H1 (cell line): Measurements from ENCODE around the gene COPZ1.

Experiments
- CTCF ChIP-seq, 3 experiments: IDR thresholded peaks; 1 replicate in 2 of 3; 2 replicates in 1 of 3; pipeline versions ENCODE4 v1.5.1 to v1.6.1; 2011; ENCODE audit warnings: low read length in 3 of 3, mild to moderate bottlenecking in 3 of 3, inconsistent platforms in 2 of 3, low read depth in 1 of 3, moderate library complexity in 1 of 3; ENCODE audit not compliant: insufficient read depth in 1 of 3; ENCODE audit errors: control extremely low read depth in 1 of 3
- MAX ChIP-seq: IDR thresholded peaks from 2 replicates; pipeline ENCODE4 v1.6.1; 2012; ENCODE audit warnings: inconsistent platforms
- POLR2A ChIP-seq, 2 experiments: IDR thresholded peaks; 1 replicate in 1 of 2; 2 replicates in 1 of 2; pipeline ENCODE4 v1.6.1; 2011; ENCODE audit warnings: low read depth in 2 of 2, low read length in 2 of 2, mild to moderate bottlenecking in 2 of 2; ENCODE audit errors: control extremely low read depth in 1 of 2
- RFX5 ChIP-seq: IDR thresholded peaks from 2 replicates; pipeline ENCODE4 v1.6.1; 2011; ENCODE audit warnings: low read depth, low read length, improper control_type of control experiment, borderline replicate concordance
- SIN3A ChIP-seq, 2 experiments: IDR thresholded peaks in 1 of 2; conservative IDR thresholded peaks in 1 of 2; 2 replicates each; pipeline ENCODE4 v1.6.1; 2011 to 2012; ENCODE audit warnings: low read length in 2 of 2, improper control_type of control experiment in 1 of 2, low read depth in 1 of 2, mild to moderate bottlenecking in 1 of 2
- SIX5 ChIP-seq: IDR thresholded peaks from 2 replicates; pipeline ENCODE4 v1.6.1; 2011; ENCODE audit warnings: mild to moderate bottlenecking, low read depth, low read length

DNA sequence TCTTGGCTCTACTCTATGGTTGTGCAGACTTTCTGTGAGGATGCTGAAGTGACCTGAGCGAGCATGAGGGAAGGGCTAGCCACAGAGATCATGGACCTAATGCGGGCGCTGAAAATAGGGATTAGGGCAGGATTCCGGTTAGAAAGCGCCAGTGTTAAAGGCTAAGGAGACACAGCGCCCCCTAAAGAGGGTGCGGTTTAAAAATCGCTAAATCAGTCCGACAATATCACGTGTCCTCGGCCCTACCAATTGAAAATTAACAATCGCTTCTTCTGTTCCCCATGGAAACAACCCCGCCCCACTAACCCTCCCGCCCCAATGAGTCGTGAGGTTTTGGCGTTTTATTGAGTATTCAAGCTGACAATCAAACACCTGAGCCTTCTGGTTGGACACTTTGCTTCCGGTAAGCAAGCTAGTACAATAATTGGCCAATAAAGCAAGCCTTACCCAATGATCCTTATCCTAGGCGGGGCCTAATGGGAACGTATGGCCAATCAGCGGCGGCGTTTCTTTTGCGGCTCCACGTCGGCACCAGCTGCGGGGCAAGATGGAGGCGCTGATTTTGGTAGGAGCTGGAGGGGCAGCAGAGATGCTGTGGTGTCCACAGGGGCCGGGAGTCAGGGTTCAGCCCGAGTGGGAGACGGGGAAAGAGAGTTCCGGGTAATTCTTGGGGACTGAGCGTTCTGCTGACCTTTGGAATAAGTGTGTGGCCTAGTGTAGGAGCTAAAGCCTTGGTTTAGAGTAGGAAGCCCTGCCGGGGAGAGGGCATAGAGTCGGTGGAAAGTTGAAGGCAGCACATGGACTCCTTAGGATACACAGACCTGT is at the start of gene COPZ1:
- TF ChIP-seq SIN3A (conservative IDR thresholded peaks at IDR 0.05 in 1 of 2, IDR thresholded peaks at IDR 0.05 in 1 of 2; ENCODE audit: low read depth in 1 of 2, low read length in 2 of 2) = peak in 1 of 2 experiments; percentile 89; a peak in 1 of 4 replicates
- peak; percentile 37; the same call in 1 of the 2 replicates for TF ChIP-seq MAX
- TF ChIP-seq SIX5 = no peak
- peak; percentile 54 to 87 for TF ChIP-seq POLR2A (IDR thresholded peaks at IDR 0.05; ENCODE audit: control extremely low read depth in 1 of 2, low read depth in 2 of 2, low read length in 2 of 2)
- TF ChIP-seq CTCF (IDR thresholded peaks at IDR 0.05; ENCODE audit: control extremely low read depth in 1 of 3, insufficient read depth in 1 of 3, low read depth in 1 of 3, low read length in 3 of 3) = peak; percentile 57 to 89 (median 81)
- peak; percentile 60; the same call in 1 of the 2 replicates for TF ChIP-seq RFX5
